GM21515 (cell line): Measurements from ENCODE around the gene GUSB.
"Not testable (repeated sequence)": the region's sequence is repeated elsewhere in the genome, so short reads cannot be mapped to it uniquely, and the experiment has no call there.

Source experiments
- ATAC-seq: cut with Tn5 transposase; IDR thresholded peaks from one replicate; pipeline ENCODE4 v1.9.1; 2021; ENCODE audit not compliant: unreplicated experiment

Gene GUSB

GRCh38 chr7:65976659-65977196, 5.3 kb downstream of the GUSB start:
- no peak for ATAC-seq

- no peak for ATAC-seq
These were observed 6.1 kb downstream of the GUSB start for GRCh38 chr7:65975814-65976445.

- no peak for ATAC-seq
These were observed 7.1 kb downstream of the GUSB start for GRCh38 chr7:65974876-65975275.

GRCh38 chr7:65974191-65974801, 7.7 kb downstream of the GUSB start:
- ATAC-seq = no peak

- no peak for ATAC-seq
These were observed 9.0 kb downstream of the GUSB start for GRCh38 chr7:65972976-65973375.

GRCh38 chr7:65971021-65971420, 11.0 kb downstream of the GUSB start:
- ATAC-seq = no peak

- no peak for ATAC-seq
These were observed 13.5 kb downstream of the GUSB start for GRCh38 chr7:65968256-65969185.

- no peak for ATAC-seq
These were observed 14.5 kb downstream of the GUSB start for GRCh38 chr7:65967361-65968155.

- ATAC-seq = no peak
These were observed 15.9 kb downstream of the GUSB start for GRCh38 chr7:65966146-65966545.

GRCh38 chr7:65964671-65965070, 17.3 kb downstream of the GUSB start:
- not testable (repeated sequence) for ATAC-seq

GRCh38 chr7:65962033-65962432, 20.0 kb downstream of the GUSB start:
- ATAC-seq = no peak

GRCh38 chr7:65960351-65961074, 21.5 kb downstream of the GUSB start:
- no peak for ATAC-seq

- ATAC-seq = no peak
These were observed 26.3 kb downstream of the GUSB start for GRCh38 chr7:65955718-65956117.

- no peak for ATAC-seq
These were observed 28.0 kb downstream of the GUSB start for GRCh38 chr7:65953890-65954450.

GRCh38 chr7:65953001-65953720, 28.9 kb downstream of the GUSB start:
- ATAC-seq = no peak

- no peak for ATAC-seq
These were observed 30.0 kb downstream of the GUSB start for GRCh38 chr7:65951837-65952578.

GRCh38 chr7:65946904-65947303, 35.1 kb downstream of the GUSB start:
- ATAC-seq = no peak

GRCh38 chr7:65945787-65946186, 36.2 kb downstream of the GUSB start:
- not testable (repeated sequence) for ATAC-seq
